GM19035 (cell line): ENCODE results near the gene SLC35F4.
"Not testable (repeated sequence)": the region's sequence is repeated elsewhere in the genome, so short reads cannot be mapped to it uniquely, and the experiment has no call there.

ENCODE experiments used
- ATAC-seq: cut with Tn5 transposase; IDR thresholded peaks from one replicate; pipeline ENCODE4 v1.9.1; 2021; ENCODE audit not compliant: unreplicated experiment

The SLC35F4 gene

GRCh38 chr14:57865403-57866198, at the start of gene SLC35F4:
TSS of gene SLC35F4 (minus strand) at chr14:57866092.
- no peak for ATAC-seq

DNA sequence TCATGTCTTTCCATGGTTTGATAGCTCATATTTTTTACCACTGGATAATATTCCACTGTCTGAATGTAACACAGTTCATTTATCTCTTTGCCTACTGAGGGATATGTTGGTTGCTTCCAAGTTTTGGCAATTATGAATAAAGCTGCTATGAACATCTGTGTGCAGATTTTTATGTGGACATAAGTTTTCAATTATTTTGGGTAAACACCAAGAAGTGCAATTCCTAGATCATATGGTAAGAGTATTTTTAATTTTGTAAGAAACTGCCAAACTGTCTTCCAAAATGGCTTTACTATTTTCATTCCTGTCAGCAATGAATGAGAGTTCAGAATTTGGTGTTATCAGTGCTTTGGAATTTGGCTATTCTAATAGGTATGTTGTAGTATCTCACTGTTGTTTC, 43.7 kb upstream of the SLC35F4 start:
- no peak for ATAC-seq

DNA sequence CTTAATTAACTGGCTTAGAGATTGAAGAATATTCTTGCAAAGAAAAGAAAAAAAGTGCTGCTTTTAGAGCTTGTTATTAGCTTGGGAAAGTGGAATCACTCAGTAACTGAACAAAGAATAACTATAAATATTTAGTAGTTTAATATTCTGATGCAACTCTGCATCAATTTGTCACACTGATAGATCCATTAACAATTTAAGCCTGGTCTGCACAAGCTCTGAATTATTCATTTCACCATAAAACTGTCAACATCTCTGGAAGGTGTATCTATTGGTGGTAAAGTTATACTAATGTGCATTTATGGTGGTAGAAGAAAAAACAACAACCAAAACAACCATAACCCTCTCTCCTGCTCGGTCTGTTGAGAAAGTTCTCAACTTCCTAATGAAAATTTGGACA, 38.1 kb upstream of the SLC35F4 start:
- ATAC-seq = no peak

DNA sequence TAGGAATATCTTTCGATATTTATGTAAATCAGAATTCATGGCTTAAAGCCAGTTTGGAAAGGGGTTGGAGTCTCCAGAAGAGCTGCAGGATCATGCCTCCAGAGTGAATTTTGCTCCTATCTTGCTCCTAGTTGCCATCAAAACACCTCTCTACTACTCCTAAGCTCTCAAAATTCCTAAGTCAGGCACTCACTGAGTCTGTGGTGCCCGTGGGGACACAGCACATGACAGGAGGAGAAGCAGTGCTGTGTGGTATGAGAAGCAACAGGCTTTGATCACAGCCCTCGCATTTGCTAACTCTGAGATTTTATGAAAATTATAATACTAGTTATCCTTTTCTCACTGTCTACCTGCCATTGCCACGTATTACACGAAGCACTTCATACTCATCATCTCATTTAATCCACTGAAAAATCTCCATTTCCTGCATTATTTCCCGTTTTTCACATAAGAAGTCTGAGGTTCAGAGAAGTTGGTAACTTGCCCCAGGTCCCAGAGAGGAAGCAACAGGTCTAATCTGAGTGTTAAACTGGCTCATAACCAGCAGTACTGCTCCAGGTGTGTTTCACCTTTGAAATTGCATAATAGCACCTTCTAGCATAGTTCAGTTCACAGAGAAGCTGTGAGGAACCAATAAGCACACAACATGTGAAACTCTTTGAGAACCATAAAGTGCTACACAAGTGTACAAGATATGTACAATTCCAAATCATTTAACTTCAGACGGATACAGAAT, 33.1 kb upstream of the SLC35F4 start:
- no peak for ATAC-seq

- no peak for ATAC-seq
Measured at GRCh38 chr14:57897144-57897748, 31.4 kb upstream of the SLC35F4 start.

DNA sequence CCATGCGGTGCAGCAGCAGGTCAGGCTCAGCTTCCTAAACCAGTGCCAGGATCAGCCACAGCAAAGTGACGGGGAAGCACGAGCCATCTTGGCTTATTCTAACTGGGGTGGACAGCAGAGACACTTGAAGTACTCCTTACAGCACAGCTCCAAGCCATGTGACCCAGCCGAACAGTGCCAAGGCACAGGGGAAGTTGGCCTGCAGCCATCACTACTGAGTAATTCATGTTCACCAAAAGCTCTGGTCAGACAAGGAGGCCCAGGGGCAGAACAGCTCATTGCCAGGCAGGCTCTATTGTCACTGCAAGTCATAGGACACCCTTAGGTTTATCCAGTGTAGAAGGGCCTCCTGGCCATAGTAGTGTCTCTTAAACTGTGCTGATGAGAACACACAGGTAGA, 23.4 kb upstream of the SLC35F4 start:
- no peak for ATAC-seq

GRCh38 chr14:57884175-57884574, 18.3 kb upstream of the SLC35F4 start:
- no peak for ATAC-seq

DNA sequence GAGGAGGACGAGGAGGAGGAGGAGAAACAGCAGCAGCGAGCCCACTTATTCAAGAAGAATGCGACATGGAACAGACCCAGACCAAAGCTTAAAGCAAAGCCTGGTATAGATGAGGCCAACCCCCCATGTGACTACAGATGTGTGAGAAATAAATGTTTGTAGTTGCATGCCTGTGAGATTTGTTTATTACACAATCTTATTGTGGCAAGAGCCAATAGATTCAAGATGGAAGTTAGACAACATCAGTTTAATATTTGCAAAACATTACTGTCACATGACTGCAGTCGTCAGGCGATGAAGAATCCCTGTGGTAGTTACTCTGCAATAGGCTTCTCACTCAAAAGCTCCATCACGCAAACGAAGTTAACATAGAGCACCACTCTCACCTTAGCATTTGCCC, 17.2 kb upstream of the SLC35F4 start:
- no peak for ATAC-seq

- no peak for ATAC-seq
Measured at GRCh38 chr14:57879516-57879915, 13.6 kb upstream of the SLC35F4 start.

- ATAC-seq = no peak
Measured at GRCh38 chr14:57875985-57876384, 10.1 kb upstream of the SLC35F4 start.

GRCh38 chr14:57875296-57875695, 9.4 kb upstream of the SLC35F4 start:
- ATAC-seq = no peak

GRCh38 chr14:57871459-57872080, 5.7 kb upstream of the SLC35F4 start:
- ATAC-seq = no peak

- no peak for ATAC-seq
Measured at GRCh38 chr14:57870686-57871457, 5.0 kb upstream of the SLC35F4 start.

DNA sequence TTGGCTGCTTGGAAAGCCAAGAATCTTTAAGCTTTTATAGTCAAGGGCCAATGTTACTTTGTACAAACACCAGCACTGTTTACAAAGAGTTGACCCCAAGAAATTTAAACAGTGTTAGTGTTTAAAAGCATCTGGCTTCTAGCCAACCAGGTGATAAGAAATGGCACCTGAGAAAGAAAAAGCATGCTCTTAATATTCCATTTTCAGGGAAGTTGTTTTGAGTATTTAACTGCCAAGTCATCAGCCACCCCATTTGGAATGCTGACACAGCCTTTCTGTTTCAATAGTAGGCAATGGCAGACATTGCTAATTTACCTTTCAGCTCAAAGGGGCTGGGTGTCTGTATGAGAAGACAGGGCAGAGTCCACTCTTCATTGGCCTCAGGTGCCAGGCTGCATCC, 3.7 kb upstream of the SLC35F4 start:
- ATAC-seq = no peak

- ATAC-seq = no peak
Measured at GRCh38 chr14:57866199-57866705, 360 bp upstream of the SLC35F4 start.

GRCh38 chr14:57865066-57865402, 858 bp downstream of the SLC35F4 start:
- ATAC-seq = no peak

GRCh38 chr14:57864659-57865058, 1.2 kb downstream of the SLC35F4 start:
- no peak for ATAC-seq

- no peak for ATAC-seq
Measured at GRCh38 chr14:57863471-57863870, 2.4 kb downstream of the SLC35F4 start.

DNA sequence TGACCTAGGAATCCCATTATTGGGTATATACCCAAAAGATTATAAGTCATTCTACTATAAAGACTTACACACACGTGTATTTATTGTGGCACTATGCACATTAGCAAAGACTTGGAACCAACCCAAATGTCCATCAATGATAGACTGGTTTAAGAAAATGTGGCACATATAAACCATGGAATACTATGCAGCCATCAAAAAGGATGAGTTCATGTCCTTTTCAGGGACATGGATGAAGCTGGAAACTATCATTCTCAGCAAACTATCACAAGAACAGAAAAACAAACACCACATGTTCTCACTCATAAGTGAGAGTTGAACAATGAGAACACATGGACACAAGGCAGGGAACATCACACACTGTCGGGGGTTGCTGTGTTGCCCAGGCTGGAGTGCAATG, 10.2 kb downstream of the SLC35F4 start:
- ATAC-seq = not testable (repeated sequence)

DNA sequence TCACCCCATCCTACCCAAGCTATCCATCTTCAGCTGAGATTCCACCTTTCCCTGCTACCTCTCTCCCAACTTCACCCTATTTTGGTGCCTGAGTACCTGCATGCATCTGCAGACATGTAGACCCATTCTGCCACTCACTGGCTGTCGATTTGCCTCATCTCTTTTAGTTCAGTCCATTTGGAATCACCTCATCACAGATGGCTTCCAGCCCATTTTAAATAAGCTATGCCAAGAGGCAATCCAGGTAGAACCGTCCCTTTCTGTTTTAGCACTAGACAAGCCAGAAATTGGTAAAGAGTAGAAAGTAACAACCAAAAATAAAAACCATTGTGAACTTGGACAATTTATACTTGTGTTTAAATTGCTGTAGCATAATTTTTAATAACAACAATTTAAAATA, 11.3 kb downstream of the SLC35F4 start:
- no peak for ATAC-seq

DNA sequence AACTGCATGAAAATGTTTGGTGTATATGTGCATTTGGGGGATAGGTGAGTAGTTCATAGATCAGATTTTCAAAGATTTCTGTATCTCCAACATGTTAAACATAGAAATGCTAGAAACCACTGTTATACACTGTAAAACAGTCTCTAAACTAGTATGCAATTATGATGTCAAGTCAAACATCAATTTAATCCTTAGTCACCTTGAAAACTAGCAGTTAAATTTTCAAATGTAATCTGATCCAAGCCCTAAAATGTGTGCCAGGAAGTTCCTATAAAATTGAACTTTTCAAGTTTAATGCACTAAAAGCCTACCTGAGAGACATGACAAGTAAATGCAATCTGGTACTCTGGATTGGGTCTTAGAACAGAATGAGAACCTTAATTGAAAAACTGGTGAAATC, 14.5 kb downstream of the SLC35F4 start:
- no peak for ATAC-seq
